ENCODE data around the gene PRAMEF20.
"Not testable (repeated sequence)": the region's sequence is repeated elsewhere in the genome, so short reads cannot be mapped to it uniquely, and the experiment has no call there.

DNA sequence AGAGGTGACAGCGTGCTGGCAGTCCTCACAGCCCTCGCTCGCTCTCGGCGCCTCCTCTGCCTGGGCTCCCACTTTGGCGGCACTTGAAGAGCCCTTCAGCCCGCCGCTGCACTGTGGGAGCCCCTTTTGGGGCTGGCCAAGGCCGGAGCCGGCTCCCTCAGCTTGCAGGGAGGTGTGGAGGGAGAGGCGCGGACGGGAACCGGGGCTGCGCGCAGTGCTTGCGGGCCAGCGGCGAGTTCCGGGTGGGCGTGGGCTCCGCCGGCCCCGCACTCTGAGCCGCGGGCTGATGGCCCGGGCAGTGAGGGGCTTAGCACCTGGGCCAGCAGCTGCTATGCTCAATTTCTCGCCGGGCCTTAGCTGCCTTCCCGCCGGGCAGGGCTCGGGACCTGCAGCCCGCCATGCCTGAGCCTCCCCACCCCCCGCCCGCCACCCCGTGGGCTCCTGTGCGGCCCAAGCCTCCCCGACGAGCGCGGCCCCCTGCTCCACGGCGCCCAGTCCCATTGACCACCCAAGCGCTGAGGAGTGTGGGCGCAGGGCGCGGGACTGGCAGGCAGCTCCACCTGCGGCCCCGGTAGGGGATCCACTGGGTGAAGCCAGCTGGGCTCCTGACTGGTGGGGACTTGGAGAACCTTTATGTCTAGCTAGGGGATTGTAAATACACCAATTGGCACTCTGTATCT, 29.0 kb downstream of the PRAMEF20 start:
- TF ChIP-seq, protein P1, sequence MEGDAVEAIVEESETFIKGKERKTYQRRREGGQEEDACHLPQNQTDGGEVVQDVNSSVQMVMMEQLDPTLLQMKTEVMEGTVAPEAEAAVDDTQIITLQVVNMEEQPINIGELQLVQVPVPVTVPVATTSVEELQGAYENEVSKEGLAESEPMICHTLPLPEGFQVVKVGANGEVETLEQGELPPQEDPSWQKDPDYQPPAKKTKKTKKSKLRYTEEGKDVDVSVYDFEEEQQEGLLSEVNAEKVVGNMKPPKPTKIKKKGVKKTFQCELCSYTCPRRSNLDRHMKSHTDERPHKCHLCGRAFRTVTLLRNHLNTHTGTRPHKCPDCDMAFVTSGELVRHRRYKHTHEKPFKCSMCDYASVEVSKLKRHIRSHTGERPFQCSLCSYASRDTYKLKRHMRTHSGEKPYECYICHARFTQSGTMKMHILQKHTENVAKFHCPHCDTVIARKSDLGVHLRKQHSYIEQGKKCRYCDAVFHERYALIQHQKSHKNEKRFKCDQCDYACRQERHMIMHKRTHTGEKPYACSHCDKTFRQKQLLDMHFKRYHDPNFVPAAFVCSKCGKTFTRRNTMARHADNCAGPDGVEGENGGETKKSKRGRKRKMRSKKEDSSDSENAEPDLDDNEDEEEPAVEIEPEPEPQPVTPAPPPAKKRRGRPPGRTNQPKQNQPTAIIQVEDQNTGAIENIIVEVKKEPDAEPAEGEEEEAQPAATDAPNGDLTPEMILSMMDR (IDR thresholded peaks at IDR 0.05), result not testable (repeated sequence)
- not testable (repeated sequence) for TF ChIP-seq POLR2AphosphoS5, POLR2A (IDR thresholded peaks at IDR 0.05)

Data from breast epithelium (tissue), 3 donors.